ENCODE data around the gene ZP1. TPM values are rescaled to one million over a fixed set of nuclear protein-coding genes. Genes with fewer than 3 reads are reported as not detected.

The ZP1 gene
- total and polyA plus RNA-seq, 10 donors = 0.05 to 0.07 TPM; not detected in 8

Other genes starting within 250 kb of the ZP1 start
- not detected for gene MS4A8, start 167.9 kb upstream of the ZP1 start, total RNA-seq
- gene MS4A8, start 167.9 kb upstream of the ZP1 start, polyA plus RNA-seq = under 1 TPM in 1 of 3 donors, not detected in 2; 0.19 TPM
- gene MS4A18, start 142.8 kb upstream of the ZP1 start, total RNA-seq = not detected
- not detected for gene MS4A18, start 142.8 kb upstream of the ZP1 start, polyA plus RNA-seq
- not detected for gene MS4A15, start 110.7 kb upstream of the ZP1 start, total RNA-seq
- not detected for gene MS4A15, start 110.7 kb upstream of the ZP1 start, polyA plus RNA-seq
- not detected for gene MS4A10, start 82.2 kb upstream of the ZP1 start, total RNA-seq
- gene MS4A10, start 82.2 kb upstream of the ZP1 start, polyA plus RNA-seq = not detected
- 10 to 100 TPM in 6 of 7 donors, 1 to 10 TPM in 1; 8.3 to 21.6 (median 11.3) TPM for gene CCDC86, start 25.4 kb upstream of the ZP1 start, total RNA-seq
- 10 to 100 TPM in 2 of 3 donors, 1 to 10 TPM in 1; 7.6 to 15.4 (median 13.3) TPM for gene CCDC86, start 25.4 kb upstream of the ZP1 start, polyA plus RNA-seq
- 1 to 10 TPM in 1 of 7 donors, under 1 TPM in 5, not detected in 1; 0.16 to 1.1 (median 0.48) TPM for gene PTGDR2, start 11.6 kb upstream of the ZP1 start, total RNA-seq
- gene PTGDR2, start 11.6 kb upstream of the ZP1 start, polyA plus RNA-seq = under 1 TPM; 0.10 to 0.22 (median 0.14) TPM
- gene PRPF19, start 39.0 kb downstream of the ZP1 start, total RNA-seq = 10 to 100 TPM; 58.7 to 81.1 (median 73.4) TPM
- 10 to 100 TPM; 65.2 to 76.7 (median 66.4) TPM for gene PRPF19, start 39.0 kb downstream of the ZP1 start, polyA plus RNA-seq
- 100 to 1,000 TPM in 6 of 7 donors, 10 to 100 TPM in 1; 82.1 to 125 (median 109) TPM for gene TMEM109, start 46.6 kb downstream of the ZP1 start, total RNA-seq
- gene TMEM109, start 46.6 kb downstream of the ZP1 start, polyA plus RNA-seq = 10 to 100 TPM; 53.6 to 84.7 (median 84.5) TPM
- 10 to 100 TPM in 4 of 7 donors, 1 to 10 TPM in 3; 5.6 to 15.6 (median 13.0) TPM for gene TMEM132A, start 56.9 kb downstream of the ZP1 start, total RNA-seq
- 10 to 100 TPM in 1 of 3 donors, 1 to 10 TPM in 2; 5.7 to 11.4 (median 7.1) TPM for gene TMEM132A, start 56.9 kb downstream of the ZP1 start, polyA plus RNA-seq
- 100 to 1,000 TPM in 4 of 7 donors, 10 to 100 TPM in 3; 62.9 to 133 (median 114) TPM for gene SLC15A3, start 84.6 kb downstream of the ZP1 start, total RNA-seq
- 100 to 1,000 TPM in 2 of 3 donors, 10 to 100 TPM in 1; 83.8 to 139 (median 115) TPM for gene SLC15A3, start 84.6 kb downstream of the ZP1 start, polyA plus RNA-seq
- gene CD6, start 104.1 kb downstream of the ZP1 start, total RNA-seq = 10 to 100 TPM; 13.4 to 47.6 (median 31.4) TPM
- gene CD6, start 104.1 kb downstream of the ZP1 start, polyA plus RNA-seq = 10 to 100 TPM; 10.9 to 21.8 (median 20.3) TPM
- 10 to 100 TPM in 6 of 7 donors, 1 to 10 TPM in 1; 9.2 to 27.4 (median 18.3) TPM for gene CD5, start 234.9 kb downstream of the ZP1 start, total RNA-seq
- gene CD5, start 234.9 kb downstream of the ZP1 start, polyA plus RNA-seq = 1 to 10 TPM; 2.7 to 6.3 (median 4.9) TPM

Measured in spleen (tissue), 10 donors.